NCI-H2081 (cell line): ENCODE measurements around the gene ARHGAP35.

Experiments
- DNase-seq, 2 experiments: peaks; one replicate each; lab custom pipeline; 2025; lab: John Stamatoyannopoulos, UW

The ARHGAP35 gene

GRCh38 chr19:46904114-46905060 lies 43.6 kb downstream of the ARHGAP35 start:
- no peak for DNase-seq

- no peak for DNase-seq
Measured at GRCh38 chr19:46906221-46906620, 45.4 kb downstream of the ARHGAP35 start.

GRCh38 chr19:46907880-46908279 lies 47.1 kb downstream of the ARHGAP35 start:
- no peak for DNase-seq

- no peak for DNase-seq
Measured at GRCh38 chr19:46909356-46909755, 48.6 kb downstream of the ARHGAP35 start.
